NCI-H2171 (cell line): Measurements from ENCODE around the gene SYTL3.
A peak's percentile ranks its signal among the peaks of the same experiment; 100 is the strongest.
"Not testable (repeated sequence)": the region's sequence is repeated elsewhere in the genome, so short reads cannot be mapped to it uniquely, and the experiment has no call there.

Source experiments
- DNase-seq: peaks from one replicate; lab custom pipeline; 2025; lab: John Stamatoyannopoulos, UW

The SYTL3 gene

DNA sequence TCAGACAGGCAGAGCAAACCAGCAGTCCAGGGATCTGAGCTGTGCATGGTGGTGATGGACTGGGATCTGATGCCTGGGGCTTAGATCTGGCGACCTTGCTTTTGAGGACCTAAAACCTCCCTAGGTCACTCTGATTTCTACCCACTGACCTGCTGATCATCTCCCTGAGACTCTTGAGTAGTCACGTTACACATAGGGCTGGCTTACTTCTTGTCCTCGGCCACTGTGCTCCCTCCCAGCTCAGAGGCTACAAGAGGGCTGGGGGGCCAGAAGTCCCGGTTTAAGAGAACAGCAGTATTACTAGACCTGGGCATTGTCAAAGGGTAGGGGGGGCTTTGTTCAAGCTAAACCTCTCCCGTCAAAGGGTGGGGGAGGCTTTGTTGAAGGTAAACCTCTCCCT lies 10.8 kb upstream of the SYTL3 start:
- DNase-seq: no peak

DNA sequence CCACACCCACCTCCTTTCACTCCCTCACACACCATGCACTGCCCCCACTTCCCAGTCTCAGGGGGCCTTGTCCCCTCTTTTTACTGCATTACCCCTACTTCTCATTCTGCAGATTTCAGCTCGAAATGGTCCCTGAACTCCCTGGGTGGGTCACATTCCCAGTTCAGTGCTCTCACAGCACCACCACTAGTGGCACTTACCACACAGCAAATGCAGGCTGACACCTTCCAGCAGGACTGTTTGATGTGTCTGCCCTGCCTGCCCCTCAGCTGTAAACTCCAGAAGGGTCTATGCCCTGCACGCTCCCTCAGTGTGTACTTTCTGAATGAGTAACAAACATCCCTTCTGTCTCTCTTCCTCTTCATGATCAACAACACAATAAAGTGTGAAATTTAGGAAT lies 9.3 kb upstream of the SYTL3 start:
- DNase-seq: no peak

DNA sequence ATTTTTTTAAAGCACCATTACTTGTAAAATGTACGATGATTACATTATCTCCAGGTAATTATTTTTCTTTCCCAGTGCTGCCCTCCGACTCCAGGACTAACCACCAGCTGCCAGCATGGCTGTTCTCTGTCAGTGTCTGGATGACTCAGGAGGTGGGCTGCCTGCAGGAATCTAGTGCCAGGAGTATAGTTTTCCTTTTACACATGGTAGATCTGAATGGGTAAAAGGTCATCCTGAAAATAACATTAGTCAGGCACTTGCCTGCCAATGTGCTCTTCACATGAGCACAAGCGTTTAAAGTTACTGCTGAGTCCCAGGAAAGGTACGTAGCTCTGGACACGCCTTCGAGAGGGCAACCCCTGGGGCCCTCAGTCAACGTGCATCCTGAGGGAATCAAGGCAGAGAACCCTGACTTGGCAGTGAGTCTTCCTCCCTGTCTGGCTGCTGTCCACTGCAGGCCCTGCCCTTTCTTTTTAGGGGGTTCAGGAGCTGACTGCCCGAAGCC lies 7.7 kb upstream of the SYTL3 start:
- DNase-seq: no peak

DNA sequence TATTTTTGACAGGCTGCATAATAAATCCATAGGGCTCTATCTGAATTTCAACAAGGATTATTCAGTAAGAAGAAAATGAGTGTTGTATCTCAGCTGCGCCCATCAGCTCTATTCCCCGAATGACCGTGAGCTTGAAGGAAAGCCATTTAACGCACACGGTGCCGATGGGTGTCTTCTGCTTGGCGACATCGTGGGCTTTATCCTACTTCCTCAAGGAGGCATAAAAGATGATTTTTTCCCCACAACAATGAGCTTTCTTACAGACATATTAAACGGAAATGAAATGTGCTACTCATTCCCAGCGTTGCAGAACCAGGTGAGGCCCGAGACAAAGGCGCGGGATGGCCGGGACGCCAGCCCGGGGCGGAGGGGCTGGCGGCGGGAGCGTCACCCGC lies 6.0 kb upstream of the SYTL3 start:
- no peak for DNase-seq

DNA sequence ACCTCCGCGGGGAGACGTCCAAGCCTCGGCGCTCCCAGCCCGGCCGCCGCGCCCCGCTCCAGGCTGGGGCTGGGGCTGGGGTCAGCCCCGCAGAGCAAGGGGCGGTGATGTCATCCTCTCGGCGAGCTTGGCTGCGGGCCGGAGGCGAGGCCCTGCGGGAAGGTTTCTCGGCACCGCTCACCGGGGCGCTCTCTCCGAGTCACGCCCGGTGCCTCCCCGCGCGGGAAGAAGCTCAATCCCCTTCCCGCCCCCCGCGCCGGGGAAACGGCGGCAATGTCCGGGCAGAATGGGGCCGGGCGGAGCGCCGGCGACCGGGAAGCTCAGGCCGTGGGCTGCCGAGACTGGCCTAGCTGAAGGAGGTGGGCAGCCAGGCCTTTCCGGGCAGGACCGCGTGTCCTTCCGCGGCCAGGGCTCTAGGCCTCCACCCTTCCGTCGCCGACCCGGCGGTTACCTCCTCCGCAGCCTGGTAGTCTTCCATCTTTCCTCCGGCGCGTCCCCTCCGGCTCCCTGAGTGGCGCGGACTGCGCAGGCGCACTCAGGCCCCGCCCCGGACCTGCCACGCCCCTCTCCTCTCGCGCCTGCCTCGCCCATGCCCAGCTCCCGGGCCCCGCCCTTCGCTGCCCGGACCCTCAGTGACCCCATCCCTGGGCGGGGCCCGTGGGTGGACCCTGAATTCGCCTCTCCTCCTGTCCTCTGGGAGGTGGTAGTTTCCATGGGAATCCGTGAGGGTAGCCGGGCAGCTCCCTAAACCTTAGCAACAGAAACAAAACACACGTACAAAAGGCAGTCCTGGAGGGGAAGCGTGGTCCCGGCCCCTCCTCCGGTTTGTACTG lies 5.4 kb upstream of the SYTL3 start, which contains the start of gene DYNLT1:
TSS of gene DYNLT1 (minus strand) at position 513 of the 833 bp plus-strand sequence. CDS start at position 478, 35 bp downstream.
- DNase-seq: peak; percentile 82

DNA sequence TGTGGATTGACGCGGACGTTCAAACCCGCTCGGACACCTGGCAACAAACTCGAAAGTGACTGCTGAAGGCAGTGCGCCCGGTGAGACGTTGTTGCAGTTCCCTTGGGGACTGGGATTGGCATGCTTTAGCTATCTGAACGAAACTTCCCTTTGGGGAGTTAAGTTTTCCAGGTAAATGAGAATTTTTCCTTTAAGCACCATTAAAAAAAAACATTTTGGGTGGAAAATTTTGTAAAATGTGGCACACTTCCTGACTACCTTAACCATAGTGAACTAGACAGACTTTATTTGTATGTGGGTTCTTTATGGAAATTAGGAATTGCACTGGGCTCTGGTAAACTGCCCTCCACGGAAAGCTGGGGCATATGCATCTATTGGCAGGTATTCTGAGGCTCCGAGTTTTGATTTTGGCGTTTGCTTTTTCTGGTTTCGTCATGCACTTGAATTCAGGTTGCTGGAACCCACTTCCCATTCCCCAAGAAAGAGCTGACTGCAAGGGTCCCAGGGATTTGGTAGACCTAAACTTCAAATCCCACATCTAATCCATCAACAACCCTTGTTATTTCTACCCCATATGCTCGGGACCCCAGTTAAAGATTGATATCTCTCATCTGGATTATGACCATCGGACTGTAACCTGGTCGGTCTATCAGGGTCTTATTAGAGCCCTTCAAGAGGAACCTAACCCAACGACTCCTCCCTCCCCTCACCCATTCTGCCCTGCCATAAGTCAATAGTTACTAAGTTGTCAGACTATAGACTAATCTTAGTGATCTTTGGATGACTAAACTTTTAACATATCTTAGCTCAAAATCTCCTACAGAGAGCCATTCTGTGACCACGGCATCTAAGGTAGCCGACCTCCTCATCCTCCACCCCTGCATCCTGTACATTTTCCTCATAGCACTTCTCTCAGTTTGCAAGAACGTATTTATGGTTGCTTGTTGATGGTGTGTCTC lies 4.5 kb upstream of the SYTL3 start:
- peak; percentile 76 for DNase-seq

DNA sequence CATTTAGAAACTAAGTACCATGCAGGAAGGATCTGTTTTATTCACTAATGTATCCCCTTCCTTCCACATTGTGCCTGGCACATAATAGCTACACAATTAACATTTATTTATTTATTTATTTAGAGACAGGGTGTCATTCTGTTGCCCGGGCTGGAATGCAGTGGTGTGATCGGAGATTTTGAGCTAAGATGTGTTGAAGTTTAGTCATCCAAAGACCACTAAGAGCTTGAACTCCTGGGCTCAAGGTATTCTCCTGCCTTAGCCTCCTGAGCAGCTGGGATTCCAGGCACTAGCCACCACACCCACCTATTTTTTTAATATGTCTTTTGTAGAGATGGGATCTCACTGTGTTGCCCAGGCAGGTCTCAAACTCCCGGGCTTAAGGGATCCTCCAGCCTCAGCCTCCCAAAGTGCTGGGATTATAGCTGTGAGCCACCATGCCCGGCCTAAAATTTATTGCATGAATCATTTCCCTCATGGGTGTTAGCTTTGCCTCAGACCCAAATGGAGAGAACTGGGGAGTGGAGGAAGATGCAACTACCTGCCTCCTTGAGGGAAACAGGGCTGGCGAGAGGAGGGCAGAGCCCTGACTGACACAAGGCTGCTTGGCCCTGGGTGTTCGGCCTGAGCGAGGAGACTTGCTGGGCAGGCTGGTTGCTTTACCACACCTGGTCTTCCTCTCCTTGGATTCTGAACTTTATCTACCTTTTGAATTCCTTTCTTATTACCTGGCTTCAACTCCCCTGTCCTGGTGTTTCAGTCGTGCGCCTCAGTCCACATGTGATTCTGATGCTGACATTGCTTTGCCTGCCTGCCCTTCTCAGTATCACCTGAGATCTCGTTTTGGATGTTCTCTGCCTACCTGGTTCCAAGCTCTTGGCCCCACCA lies 3.6 kb upstream of the SYTL3 start:
- DNase-seq: no peak

DNA sequence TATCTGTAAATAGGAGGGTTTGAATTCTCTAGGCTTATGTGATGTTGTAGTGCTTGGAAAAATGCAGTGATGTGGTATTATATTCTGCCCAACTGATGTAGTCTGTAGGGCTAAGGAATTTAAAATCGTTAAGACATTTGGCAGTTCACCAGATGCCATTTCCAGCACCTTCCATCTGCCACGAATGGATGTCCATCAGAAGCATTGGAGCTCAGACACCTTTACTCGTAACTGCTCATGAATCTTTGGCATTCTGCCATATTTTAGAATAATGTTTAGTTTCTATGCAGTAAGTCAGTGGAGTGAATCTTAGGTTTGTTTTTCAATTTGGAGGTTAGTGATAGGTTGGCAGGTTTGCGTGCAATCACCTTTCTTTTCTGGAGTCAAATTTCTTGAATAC lies 2.4 kb upstream of the SYTL3 start:
- no peak for DNase-seq

DNA sequence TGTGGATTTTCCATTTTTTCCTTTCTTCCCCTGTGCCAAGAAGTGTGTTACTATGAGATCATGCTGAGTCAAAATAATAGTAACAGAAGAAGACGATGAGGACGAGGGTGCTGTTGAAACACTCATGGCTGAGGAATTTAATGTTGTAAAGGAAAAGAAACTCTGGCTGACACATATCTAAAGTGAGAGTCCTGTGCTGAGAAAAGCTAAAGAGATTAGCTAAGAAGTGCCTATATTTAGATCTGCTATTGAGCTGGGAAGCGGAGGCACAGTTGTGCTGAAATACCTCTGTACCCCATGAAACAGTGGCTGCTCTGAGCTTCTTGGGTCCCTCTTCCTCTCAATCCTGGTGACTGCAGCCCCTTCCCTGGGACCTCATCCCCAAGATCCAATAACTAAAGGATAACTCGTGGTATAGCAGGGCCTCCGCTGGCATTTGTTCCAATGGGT lies 1.1 kb upstream of the SYTL3 start:
- DNase-seq: no peak

DNA sequence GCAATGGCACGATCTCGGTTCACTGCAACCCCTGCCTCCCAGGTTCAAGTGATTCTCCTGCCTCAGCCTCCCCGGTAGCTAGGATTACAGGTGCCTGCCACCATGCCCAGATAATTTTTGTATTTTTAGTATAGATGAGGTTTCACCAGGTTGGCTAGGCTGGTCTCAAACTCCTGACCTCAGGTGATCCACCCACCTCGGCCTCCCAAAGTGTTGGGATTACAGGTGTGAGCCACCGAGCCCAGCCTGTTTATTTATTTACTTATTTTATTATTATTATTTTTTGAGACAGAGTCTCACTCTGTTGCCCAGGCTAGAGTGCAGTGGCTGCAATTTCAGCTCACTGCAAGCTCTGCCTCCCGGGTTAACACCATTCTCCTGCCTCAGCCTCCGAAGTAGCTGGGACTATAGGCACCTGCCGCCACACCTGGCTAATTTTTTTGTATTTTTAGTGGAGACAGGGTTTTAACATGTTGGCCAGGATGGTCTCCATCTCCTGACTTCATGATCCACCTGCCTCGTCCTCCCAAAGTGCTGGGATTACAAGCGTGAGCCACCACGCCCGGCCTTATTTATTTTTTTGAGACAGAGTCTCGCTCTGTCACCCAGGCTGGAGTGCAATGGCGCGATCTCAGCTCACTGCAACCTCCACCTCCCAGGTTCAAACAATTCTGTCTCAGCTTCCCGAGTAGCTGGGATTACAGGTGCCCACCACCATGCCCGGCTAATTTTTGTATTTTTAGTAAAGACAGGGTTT lies 2.3 kb downstream of the SYTL3 start:
- not testable (repeated sequence) for DNase-seq

DNA sequence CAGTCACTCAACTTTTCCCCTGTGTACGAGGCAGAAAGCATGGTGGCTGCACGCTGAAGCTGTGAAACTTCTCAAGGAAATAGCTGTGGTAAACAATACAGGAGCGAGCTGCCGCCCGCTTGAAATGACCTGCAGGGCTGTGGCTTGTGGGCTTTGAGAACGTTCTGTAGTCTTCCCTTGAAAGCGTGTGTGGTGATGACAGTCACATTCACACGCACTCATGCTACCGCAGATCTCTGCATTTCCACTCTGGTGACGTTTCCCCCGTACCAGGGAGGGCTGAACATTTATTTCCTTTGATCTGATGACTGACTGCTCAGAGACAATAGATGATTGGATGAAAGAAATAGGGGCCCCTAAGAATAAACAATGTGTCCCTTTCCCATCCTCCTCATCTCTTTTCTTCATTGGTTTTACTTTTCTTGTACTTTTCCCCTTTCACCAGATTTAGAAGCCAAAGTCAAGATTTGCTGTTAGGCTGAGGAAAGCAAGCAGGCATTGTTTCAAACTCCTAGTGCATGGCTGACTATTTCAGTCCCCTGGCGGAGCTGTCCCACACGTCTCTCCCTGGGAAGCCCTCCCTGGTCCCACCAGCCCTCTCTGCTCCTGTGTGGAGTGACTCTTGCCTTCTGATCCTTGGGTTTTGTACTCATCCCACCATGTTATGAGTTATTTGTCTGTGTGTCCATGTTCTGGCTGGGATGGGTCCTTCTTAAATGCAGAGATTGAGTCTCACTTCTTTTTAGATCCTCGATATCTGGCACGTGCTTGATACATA lies 3.9 kb downstream of the SYTL3 start:
- DNase-seq: no peak

DNA sequence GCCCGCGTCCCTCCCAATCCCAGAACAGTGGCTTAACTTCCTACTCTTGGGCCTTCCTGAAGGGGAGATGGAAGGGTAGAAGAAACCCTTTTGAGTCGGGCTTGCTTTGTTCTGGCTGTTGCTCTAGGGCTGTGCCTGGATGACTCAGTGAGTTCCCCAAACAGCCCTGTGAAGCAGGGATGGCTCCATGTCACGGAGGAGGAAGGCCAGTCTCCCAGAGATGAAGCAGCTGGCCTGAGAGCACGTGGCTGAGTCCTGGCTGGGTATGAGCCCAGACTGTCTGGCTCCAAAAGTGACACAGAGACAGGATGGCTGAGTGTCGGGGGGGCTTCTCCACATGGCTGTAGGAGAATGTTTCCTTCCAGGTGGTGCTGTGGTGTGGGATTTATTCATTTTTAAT lies 4.6 kb downstream of the SYTL3 start:
- no peak for DNase-seq

DNA sequence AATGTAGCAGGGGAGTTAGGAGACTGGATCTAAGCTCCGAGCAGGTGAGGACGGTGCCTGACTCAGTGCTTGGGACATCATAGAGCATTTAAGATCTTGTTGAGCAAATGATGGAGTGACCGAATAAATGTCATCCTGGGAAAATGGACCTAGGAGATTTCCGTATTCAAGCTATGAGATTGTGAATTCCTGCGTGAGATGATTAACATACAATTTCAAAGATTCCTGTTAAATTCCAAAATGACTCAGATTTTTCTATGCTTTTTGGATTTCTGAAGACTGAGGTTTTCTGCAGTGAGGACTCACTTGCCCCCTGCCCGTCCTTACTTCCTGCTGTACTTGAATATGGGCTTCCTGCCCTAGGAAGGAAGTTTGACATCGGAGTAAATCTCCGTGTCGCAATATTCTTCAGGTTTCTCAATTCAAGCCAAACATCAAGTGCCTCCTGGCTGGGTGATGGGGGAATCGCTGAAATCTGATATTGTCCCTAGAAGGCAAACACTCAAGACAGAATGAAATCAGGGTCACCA lies 5.2 kb downstream of the SYTL3 start:
- DNase-seq: no peak

DNA sequence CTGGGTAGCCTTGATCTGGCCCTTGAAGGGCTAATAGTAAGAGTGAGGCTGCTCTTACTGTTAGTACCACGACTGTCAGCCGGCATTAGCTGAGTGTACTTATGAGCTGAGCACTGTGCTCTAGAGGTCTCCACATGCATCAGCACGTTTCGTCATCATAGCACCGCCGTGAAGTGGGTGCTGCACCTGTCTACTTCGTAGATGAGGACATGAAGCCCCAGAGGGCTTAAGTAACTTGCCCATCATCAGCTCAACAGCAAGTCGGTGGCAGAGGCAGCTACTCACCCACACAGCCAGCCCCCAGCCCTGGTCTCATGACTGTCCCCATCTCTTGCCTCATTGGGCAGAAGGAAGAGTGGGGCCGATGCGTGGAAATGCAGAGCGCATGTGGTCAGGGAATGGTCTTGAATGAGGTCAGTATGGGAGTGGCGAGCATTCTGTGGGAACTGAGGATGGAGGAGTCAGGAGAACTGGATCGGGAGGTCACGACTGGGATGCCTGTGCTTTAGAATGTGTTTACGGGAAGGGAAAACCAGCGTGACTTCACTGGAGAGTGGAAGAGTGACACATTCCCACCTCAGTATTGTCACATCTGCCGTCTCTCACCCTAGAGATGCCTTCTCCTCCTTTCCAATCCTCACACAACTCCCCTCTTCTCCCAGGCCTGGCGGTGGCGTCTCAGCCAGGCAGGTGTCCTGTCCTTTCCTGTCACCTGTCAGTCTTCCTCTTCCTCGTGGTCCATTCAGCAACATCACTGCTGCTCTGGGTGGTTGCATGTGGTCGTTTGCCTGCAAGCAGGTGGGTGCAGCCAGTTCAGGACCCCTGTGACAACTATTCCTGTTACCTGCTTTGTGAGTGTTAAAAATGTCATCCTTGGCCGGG lies 6.0 kb downstream of the SYTL3 start:
- no peak for DNase-seq

DNA sequence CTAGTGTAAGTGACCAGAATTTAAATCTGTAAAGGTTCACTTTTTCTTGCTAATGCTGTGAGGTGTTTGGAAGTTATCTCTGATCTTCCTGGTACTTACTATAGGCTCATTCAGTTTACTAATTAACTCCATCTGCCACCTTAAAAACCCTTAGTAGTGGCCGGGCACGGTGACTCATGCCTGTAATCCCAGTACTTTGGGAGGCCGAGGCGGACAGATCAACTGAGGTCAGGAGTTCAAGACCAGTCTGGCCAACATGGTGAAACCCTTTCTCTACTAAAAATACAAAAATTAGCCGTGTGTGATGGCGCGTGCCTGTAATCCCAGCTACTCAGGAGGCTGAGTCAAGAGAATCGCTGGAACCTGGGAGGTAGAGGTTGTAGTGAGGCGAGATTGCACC lies 7.1 kb downstream of the SYTL3 start:
- DNase-seq: not testable (repeated sequence)

DNA sequence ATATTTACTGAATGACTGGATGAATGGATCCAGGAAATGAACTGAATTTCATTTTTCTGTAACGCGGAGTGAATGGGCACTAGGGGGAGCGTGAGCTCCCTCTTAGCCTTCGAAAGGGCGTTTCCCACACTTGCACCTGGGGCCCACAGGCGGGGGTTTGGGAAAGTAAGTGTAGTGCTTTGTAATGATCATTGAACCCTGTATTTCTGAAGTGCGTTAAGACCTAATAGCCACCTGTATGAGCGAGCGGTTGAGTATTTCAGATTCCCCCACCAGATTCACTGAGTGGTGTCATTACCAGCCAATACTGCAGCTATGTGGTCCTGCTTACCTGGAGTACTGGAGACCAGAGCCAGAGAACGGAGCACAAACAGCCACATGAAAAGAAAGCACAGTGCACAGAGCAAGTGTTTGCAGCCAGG lies 10.5 kb downstream of the SYTL3 start:
- DNase-seq: peak; percentile 38

DNA sequence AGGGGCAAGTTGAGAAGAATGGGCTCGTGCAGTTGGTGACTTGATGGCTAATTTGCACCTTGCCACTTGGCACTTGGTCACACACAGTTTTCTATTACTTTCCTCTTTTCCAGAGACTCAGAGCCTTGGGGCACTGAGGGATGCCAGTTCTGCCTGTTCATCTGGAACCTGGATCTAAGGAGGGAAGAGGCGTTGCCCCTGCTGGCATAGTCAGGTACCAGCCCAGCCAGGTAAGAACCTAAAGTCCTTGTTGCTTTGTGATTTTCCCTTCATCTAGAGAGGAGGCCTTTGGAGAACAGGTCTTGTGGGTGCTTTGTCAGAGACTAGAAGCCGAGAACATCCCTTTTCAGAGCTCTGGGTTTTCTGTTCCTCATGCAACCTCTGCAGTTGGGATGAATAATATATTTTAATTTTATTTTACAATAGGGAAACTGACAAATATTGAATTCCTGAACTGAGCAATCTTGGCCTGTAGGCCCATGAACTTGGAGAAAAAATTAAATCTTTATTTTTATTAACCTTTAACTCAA lies 11.4 kb downstream of the SYTL3 start:
- DNase-seq: no peak

DNA sequence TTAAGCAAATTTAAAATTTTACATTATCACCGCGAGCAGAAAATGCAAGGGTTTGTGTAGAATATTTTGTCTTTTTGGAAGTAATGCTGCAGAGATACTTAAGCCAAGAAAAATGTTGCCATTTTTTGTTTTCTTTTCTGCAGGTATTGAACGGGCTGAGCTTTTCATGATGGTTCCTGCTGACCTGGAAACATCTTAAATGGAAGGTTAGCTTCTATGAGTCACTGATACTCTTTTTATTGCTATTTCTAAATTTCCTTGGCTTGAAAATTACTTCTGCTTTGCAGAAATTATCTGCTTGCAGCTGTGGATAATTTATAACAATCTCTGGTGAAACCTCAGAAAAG lies 12.7 kb downstream of the SYTL3 start:
- no peak for DNase-seq
